ENCODE measurements around the gene TFF3.

DNA sequence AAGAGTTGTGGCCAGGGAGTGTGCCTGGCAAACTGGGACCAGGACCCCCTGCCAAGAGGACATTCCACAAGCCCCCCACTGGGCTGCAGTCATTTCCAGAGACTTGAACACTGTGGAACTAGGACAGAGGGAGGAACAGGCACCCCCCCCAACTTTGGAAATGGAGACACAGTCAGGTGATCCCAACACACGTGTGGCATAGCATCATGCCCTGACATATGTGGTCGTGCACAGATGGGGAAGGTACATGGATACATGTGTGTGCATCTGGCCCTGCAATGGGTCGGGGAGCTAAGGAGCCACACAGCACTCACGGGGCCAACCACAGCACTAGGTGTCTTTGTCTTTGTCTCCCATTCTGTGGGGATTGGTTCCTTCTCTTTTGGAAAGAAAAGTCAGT is 6.6 kb upstream of the TFF3 start:
- TF ChIP-seq POLR2A (IDR thresholded peaks at IDR 0.05; ENCODE audit: extremely low read depth, insufficient read length): no peak
- TF ChIP-seq, protein P1, sequence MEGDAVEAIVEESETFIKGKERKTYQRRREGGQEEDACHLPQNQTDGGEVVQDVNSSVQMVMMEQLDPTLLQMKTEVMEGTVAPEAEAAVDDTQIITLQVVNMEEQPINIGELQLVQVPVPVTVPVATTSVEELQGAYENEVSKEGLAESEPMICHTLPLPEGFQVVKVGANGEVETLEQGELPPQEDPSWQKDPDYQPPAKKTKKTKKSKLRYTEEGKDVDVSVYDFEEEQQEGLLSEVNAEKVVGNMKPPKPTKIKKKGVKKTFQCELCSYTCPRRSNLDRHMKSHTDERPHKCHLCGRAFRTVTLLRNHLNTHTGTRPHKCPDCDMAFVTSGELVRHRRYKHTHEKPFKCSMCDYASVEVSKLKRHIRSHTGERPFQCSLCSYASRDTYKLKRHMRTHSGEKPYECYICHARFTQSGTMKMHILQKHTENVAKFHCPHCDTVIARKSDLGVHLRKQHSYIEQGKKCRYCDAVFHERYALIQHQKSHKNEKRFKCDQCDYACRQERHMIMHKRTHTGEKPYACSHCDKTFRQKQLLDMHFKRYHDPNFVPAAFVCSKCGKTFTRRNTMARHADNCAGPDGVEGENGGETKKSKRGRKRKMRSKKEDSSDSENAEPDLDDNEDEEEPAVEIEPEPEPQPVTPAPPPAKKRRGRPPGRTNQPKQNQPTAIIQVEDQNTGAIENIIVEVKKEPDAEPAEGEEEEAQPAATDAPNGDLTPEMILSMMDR (IDR thresholded peaks at IDR 0.05; ENCODE audit: low read depth, low read length): no peak
